Fibroblast of lung (primary cell): ENCODE data around the gene CIAO2A.

Experiments
- CTCF ChIP-seq, 2 donors: IDR thresholded peaks in 1 of 2; conservative IDR thresholded peaks in 1 of 2; 1 replicate in 1 of 2; 2 replicates in 1 of 2; pipeline ENCODE4 v1.5.1; 2011 to 2012; ENCODE audit warnings: low read length in 2 of 2, control low read depth in 1 of 2, inconsistent platforms in 1 of 2, low read depth in 1 of 2, mild to moderate bottlenecking in 1 of 2
- EZH2 ChIP-seq: IDR thresholded peaks from 2 replicates; pipeline ENCODE4 v1.5.1; 2012; ENCODE audit warnings: low read length, control low read depth, mild to moderate bottlenecking; ENCODE audit errors: missing control alignments

- TF ChIP-seq CTCF (conservative IDR thresholded peaks at IDR 0.05 in 1 of 2, IDR thresholded peaks at IDR 0.05 in 1 of 2; ENCODE audit: low read depth in 1 of 2, low read length in 2 of 2) (no peak), EZH2 (no peak)
These were observed 32.9 kb downstream of the CIAO2A start for GRCh38 chr15:64060716-64061115.
